Esophagus muscularis mucosa (tissue), 4 donors: ENCODE data around the gene PCYOX1L. TPM values are rescaled to one million over a fixed set of nuclear protein-coding genes. Genes with fewer than 3 reads are reported as not detected.

Experiments
- DNase-seq: peaks from one replicate; pipeline ENCODE4 v3.0.0-alpha.2; 2017; ENCODE audit errors: extremely low spot score
- H3K27ac ChIP-seq, 4 donors: fragments of 200-600 bp; sonication (generic); replicated peaks in 1 of 4; 1 replicate in 3 of 4; 2 replicates in 1 of 4; pipeline ENCODE4 v1.5.1; 2016 to 2019; ENCODE audit warnings: mild to moderate bottlenecking in 1 of 4
- H3K27me3 ChIP-seq, 4 donors: fragments of 200-600 bp; sonication (generic); one replicate each; pipeline versions ENCODE4 v1.5.1 to v1.6.0; 2016 to 2019
- H3K36me3 ChIP-seq, 4 donors: fragments of 200-600 bp; sonication (generic); one replicate each; pipeline ENCODE4 v1.5.1; 2016 to 2019
- H3K4me1 ChIP-seq, 4 donors: fragments of 200-600 bp; sonication (generic); one replicate each; pipeline ENCODE4 v1.5.1; 2016 to 2019
- H3K4me3 ChIP-seq, 4 donors: fragments of 200-600 bp; sonication (generic); 1 replicate in 2 of 4; 2 replicates in 2 of 4; pipeline ENCODE4 v1.5.1; 2016 to 2019; ENCODE audit warnings: mild to moderate bottlenecking in 4 of 4, moderate library complexity in 1 of 4
- H3K9me3 ChIP-seq, 4 donors: fragments of 200-600 bp; sonication (generic); 1 replicate in 3 of 4; 2 replicates in 1 of 4; pipeline ENCODE4 v1.5.1; 2016 to 2019
- CTCF ChIP-seq, 3 experiments: fragments of 200-600 bp in 2 of 3; fragments of 450-650 bp in 1 of 3; sonication (generic) in 2 of 3; IDR thresholded peaks; one replicate each; pipeline ENCODE4 v1.5.1; 2017 to 2019; ENCODE audit warnings: antibody characterized with exemption in 3 of 3, mild to moderate bottlenecking in 2 of 3, moderate library complexity in 1 of 3
- EP300 ChIP-seq: sonication (generic); formaldehyde crosslinking; IDR thresholded peaks from one replicate; pipeline ENCODE4 v1.6.1; 2017; ENCODE audit warnings: antibody characterized with exemption
- POLR2A ChIP-seq: fragments of 450-650 bp; IDR thresholded peaks from one replicate; pipeline ENCODE4 v1.6.1; 2017; ENCODE audit warnings: antibody characterized with exemption, moderate library complexity, mild to moderate bottlenecking, low read depth
- POLR2AphosphoS5 ChIP-seq, 2 donors: sonication (generic); formaldehyde crosslinking; IDR thresholded peaks; one replicate each; pipeline ENCODE4 v1.6.1; 2017; ENCODE audit warnings: antibody characterized with exemption in 2 of 2
- WGBS: methylation state at CpG from one replicate; pipeline ENCODE4 v1.1.5; 2018; 5-methylcytosine and 5-hydroxymethylcytosine counted together
- intact Hi-C: fragments of 100-400 bp; cut with DNase I; formaldehyde crosslinking; loops from one replicate; pipeline ENCODE4 v1.15.1; 2023
- total RNA-seq, 4 donors: library from RNA; depleted of rRNA; stranded (reverse); fragments of >200 nt; gene quantifications; one replicate each; pipeline versions ENCODE4 v1.1.0 to v1.2.1, GENCODE V29; 2016

Gene PCYOX1L
- total RNA-seq, 4 donors from 2014 or later: 4.0 to 5.8 (median 4.7) TPM

DNA sequence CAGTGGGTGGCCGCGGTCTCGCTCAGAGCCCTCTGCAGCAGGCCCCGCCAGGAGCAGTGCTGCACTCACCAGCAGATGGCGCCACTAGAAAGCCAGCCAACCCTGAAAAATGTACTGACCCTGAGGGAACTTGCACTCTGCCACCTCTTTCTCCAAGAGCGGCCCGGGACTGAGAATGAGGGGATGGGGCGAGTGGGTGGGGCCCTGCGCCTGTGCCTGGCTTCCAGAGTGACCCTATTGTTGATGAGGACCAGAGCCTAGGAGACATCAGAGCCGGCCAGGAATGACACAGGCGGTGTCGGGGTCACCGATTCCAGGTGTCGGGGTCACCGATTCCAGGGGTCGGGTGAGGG lies 24.1 kb downstream of the PCYOX1L start:
- intact Hi-C loops: loop anchor here (2.0 kb wide), 1 partner anchor 53 kb away; no protein-coding TSS in a partner anchor
- 0% methylated on average over 4 of the region's 16 CpGs for WGBS
- TF ChIP-seq CTCF (IDR thresholded peaks at IDR 0.05): peak; percentile 92 to 98 (median 97)
- TF ChIP-seq POLR2AphosphoS5 (IDR thresholded peaks at IDR 0.05): peak in 1 of 2 donors; percentile 83
- TF ChIP-seq POLR2A: no peak
- H3K9me3 ChIP-seq: no peaks in the 10 kb centered on the region
- peak overlapping the region; percentile 92 to 97 (median 96) for H3K27ac ChIP-seq
- peaks cover 60 to 94% (median 89%) of the 10 kb centered on the region in 4 donors for H3K4me1 ChIP-seq
- DNase-seq: peak; percentile 95
- H3K27me3 ChIP-seq: no peaks in the 10 kb centered on the region
- H3K4me3 ChIP-seq: peak overlapping the region; percentile 47 to 61 (median 52)
- no peaks in the 10 kb centered on the region for H3K36me3 ChIP-seq

DNA sequence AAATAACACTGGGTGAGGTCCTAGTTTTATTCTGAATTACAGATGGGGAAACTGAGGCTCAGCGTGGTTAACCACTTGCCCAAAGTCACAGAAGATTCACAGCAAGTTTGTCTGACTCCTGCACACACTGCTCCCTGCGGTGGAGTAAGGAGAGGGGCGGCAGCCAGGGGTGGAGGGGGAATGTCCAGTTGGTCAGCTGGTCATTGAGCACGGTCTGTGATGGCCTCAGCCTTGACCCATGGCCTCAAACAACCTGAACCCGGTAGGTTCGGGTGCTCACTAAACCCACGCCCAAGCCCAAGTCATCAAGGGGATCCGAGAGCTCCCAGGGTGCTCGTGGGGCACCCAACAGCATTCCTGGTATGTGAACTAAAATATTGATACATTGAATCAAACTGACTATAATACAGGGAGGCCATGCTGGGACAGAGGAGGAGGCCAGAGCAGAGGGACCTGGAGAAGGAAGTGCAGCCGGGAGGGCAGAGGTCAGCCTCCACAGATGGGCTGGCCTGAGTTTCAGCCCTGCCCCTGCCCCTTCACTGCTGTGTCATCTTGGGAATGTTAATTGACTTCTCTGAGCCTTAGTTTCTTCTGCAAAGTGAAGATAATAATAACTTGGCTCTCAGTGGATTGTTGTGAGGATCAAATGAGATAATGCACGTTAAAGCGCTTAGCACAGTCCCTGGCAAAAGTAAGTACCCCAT lies 24.8 kb downstream of the PCYOX1L start:
- Histone ChIP-seq H3K4me3 (peak overlapping the region; percentile 47 to 61 (median 52)), H3K36me3 (no peaks in the 10 kb centered on the region), H3K9me3 (no peaks in the 10 kb centered on the region), H3K27ac (peak overlapping the region; percentile 92 to 97 (median 96)), H3K4me1 (peaks cover 67 to 98% (median 94%) of the 10 kb centered on the region in 4 donors), H3K27me3 (no peaks in the 10 kb centered on the region)
- 42% methylated on average over 11 of the region's 12 CpGs for WGBS
- TF ChIP-seq POLR2AphosphoS5 (IDR thresholded peaks at IDR 0.05) (peak in 1 of 2 donors; percentile 59), POLR2A (no peak)
- intact Hi-C loops: no loop called here
- no peak for DNase-seq

GRCh38 chr5:149383399-149383798 lies 25.6 kb downstream of the PCYOX1L start:
- Histone ChIP-seq H3K9me3 (no peaks in the 10 kb centered on the region), H3K36me3 (no peaks in the 10 kb centered on the region), H3K27me3 (no peaks in the 10 kb centered on the region), H3K27ac (peak overlapping the region; percentile 92 to 97 (median 96)), H3K4me3 (peak overlapping the region; percentile 28 to 61 (median 51)), H3K4me1 (peaks cover 69 to 98% (median 95%) of the 10 kb centered on the region in 4 donors)
- DNase-seq: no peak
- WGBS: 29% methylated on average over 8 of the region's 9 CpGs
- intact Hi-C loops: no loop called here
- TF ChIP-seq EP300: peak; percentile 68
- TF ChIP-seq POLR2AphosphoS5 (IDR thresholded peaks at IDR 0.05): peak in 1 of 2 donors; percentile 91
- no peak for TF ChIP-seq CTCF (IDR thresholded peaks at IDR 0.05)

DNA sequence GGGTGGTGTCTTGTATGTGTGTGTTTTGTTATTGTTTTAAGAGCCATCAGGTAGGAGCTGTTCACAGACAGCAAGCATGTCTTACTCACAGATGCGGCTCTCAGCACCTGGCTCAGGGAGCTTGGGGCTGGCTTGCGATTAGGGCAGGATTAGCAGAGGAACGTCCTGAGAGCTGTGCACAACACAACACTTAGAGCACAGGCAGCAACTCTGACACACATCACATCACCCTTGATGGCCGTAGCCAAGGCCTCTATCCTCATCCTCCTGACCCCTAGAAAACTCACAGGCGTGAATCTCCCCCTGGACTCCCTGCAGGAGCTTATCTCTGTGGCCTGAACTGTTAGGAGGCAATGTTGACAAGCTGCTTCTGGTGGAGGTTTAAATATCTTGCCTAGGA lies 28.3 kb downstream of the PCYOX1L start:
- Histone ChIP-seq H3K36me3 (no peaks in the 10 kb centered on the region), H3K27me3 (no peaks in the 10 kb centered on the region), H3K4me3 (peak overlapping the region; percentile 16 to 55 (median 25)), H3K27ac (peak overlapping the region; percentile 92 to 97 (median 96)), H3K9me3 (no peaks in the 10 kb centered on the region), H3K4me1 (peaks cover 82 to 100% (median 94%) of the 10 kb centered on the region in 4 donors)
- TF ChIP-seq EP300 (peak; percentile 23), CTCF (IDR thresholded peaks at IDR 0.05) (no peak), POLR2AphosphoS5 (IDR thresholded peaks at IDR 0.05) (peak in 1 of 2 donors; percentile 72), POLR2A (no peak)
- 45% methylated on average over 5 of the region's 5 CpGs for WGBS
- intact Hi-C loops: loop anchor here (2.0 kb wide), 1 partner anchor 19 kb away; no protein-coding TSS in a partner anchor
- no peak for DNase-seq

DNA sequence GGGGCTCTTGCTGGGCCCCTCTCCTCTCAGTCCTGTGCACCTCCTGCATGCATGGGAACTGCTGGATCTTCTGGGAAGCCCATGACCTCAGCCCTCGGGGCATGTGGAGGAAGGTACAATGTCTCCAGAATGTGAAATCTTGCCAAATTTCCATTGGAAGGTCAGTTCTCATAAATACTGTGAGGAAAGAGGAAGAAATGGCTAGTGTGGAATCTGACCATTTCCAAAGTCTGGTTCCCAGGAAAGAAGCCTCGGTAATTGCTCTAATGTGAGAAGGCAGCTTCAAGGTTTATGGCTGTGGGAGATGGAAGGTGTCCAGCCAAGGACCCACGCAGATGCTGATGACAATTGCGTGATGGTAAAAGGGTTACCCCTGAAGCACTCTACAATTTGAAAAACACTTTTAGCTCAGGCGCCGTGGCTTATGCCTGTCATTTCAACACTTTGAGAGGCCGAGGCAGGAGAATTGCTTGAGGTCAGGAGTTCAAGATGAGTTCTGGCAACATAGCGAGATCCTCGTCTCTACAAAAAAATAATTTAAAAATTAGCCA lies 29.3 kb downstream of the PCYOX1L start:
- Histone ChIP-seq H3K27me3 (no peaks in the 10 kb centered on the region), H3K9me3 (no peaks in the 10 kb centered on the region), H3K27ac (peak overlapping the region; percentile 92 to 97 (median 96)), H3K4me3 (peak overlapping the region in 3 of 4 donors; percentile 0 to 33 (median 20)), H3K36me3 (no peaks in the 10 kb centered on the region), H3K4me1 (peaks cover 72 to 100% (median 94%) of the 10 kb centered on the region in 4 donors)
- 33% methylated on average over 9 of the region's 9 CpGs for WGBS
- peak; percentile 86 for TF ChIP-seq EP300
- no peak for TF ChIP-seq POLR2A
- peak in 1 of 2 donors; percentile 30 for TF ChIP-seq POLR2AphosphoS5 (IDR thresholded peaks at IDR 0.05)
- intact Hi-C loops: loop anchor here (2.0 kb wide), 1 partner anchor 18 kb away; no protein-coding TSS in a partner anchor
- DNase-seq: no peak
